ENCODE data around the gene LTBP4. TPM values are rescaled to one million over a fixed set of nuclear protein-coding genes. Genes with fewer than 3 reads are reported as not detected.

LTBP4 gene
- total RNA-seq, 2 experiments from 2014 or later: 42.8 to 75.9 TPM

- DNase-seq: peak; percentile 92
- peak overlapping the region; percentile 72 for H3K4me3 Mint-ChIP-seq
Observed at GRCh38 chr19:40662925-40663694, 61.9 kb downstream of the LTBP4 start.

GRCh38 chr19:40663695-40664692 lies 62.8 kb downstream of the LTBP4 start:
- H3K27ac Mint-ChIP-seq: peak overlapping the region; percentile 49
- ATAC-seq (no peak), DNase-seq (no peak)

More at GRCh38 chr19:40662925-40663694, 61.9 kb downstream of the LTBP4 start:
- no peaks in the 10 kb centered on the region for H3K9me3 Mint-ChIP-seq (ENCODE audit: low read depth)
- CTCF ChIA-PET: interaction anchor here (0.6 to 5.8 kb wide), 37 partner anchors 9 to 1757 kb away, joined by 3 to 67 read pairs (median 4); partner anchors contain the start of genes ACTMAP, COQ8B, EGLN2 and ITPKC
- H3K4me1 Mint-ChIP-seq: peaks cover 22% of the 10 kb centered on the region
- H3K27ac Mint-ChIP-seq: peak overlapping the region; percentile 56
- H3K36me3 Mint-ChIP-seq: peaks cover under 1% of the 10 kb centered on the region
- ATAC-seq: peak; percentile 92
- H3K27me3 Mint-ChIP-seq: no peaks in the 10 kb centered on the region

GRCh38 chr19:40666803-40667438 lies 65.8 kb downstream of the LTBP4 start:
- peaks cover 24% of the 10 kb centered on the region for H3K36me3 Mint-ChIP-seq
- H3K27ac Mint-ChIP-seq: no peak overlapping the region
- CTCF ChIA-PET: no interaction called here
- ATAC-seq: no peak
- DNase-seq: no peak
- H3K4me3 Mint-ChIP-seq: no peak overlapping the region
- H3K9me3 Mint-ChIP-seq (ENCODE audit: low read depth): peaks cover 5% of the 10 kb centered on the region
- peaks cover 22% of the 10 kb centered on the region for H3K4me1 Mint-ChIP-seq
- H3K27me3 Mint-ChIP-seq: no peaks in the 10 kb centered on the region

More at GRCh38 chr19:40663695-40664692, 62.8 kb downstream of the LTBP4 start:
- CTCF ChIA-PET: interaction anchor here (0.6 to 5.8 kb wide), 39 partner anchors 8 to 1756 kb away, joined by 3 to 67 read pairs (median 4); partner anchors contain the start of genes ACTMAP, COQ8B, EGLN2 and ITPKC
- H3K4me3 Mint-ChIP-seq: peak overlapping the region; percentile 72
- H3K36me3 Mint-ChIP-seq: peaks cover 7% of the 10 kb centered on the region
- peaks cover under 1% of the 10 kb centered on the region for H3K9me3 Mint-ChIP-seq (ENCODE audit: low read depth)
- no peaks in the 10 kb centered on the region for H3K27me3 Mint-ChIP-seq
- H3K4me1 Mint-ChIP-seq: peaks cover 22% of the 10 kb centered on the region

DNA sequence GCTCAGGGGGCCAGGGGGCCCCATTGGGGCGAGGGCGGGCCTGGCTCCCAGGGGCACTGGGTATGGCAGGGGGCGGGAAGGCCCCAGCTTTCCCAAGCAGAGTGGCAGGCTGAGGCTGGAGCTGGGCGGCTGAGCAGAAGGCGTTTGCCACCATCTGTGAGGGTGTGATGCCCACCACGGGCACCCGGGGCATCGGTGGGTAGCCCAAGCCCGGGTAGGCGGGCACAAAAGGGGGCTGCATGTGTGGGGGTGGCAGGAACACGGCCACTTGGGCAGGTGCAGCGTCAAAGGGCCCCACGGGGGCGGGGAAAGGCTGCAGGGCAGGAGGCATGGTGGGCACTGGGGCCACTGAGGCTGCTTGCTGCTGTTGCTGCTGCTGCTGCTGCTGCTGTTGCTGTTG lies 66.4 kb downstream of the LTBP4 start:
- H3K27me3 Mint-ChIP-seq: no peaks in the 10 kb centered on the region

DNA sequence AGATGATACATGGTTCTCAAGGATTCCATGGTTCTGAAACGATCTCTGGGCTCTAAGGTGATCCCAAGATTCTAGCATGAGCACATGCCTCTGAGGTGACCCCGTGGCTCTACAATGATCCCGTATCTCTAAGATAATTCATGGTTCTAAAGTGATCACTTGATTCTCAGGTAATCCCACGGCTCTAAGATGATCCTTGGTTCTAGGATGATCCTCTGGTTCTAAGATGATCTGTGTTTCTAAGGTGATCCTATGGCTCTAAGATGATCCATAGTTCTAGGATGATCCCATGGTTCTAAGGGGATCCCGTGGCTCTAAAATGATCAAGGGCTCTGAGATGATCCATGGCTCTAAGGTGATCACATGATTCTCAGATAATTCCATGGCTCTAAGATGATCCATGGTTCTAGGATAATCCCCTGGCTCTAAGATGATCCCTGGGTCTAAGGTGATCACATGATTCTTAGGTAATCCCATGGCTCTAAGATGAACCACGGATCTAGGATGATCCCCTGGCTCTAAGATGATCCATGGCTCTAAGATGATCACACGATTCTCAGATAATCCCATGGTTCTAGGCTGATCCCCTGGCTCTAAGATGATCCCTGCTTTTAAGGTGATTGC lies 67.9 kb downstream of the LTBP4 start:
- Mint-ChIP-seq H3K4me3 (no peak overlapping the region), H3K27me3 (no peaks in the 10 kb centered on the region), H3K27ac (no peak overlapping the region), H3K9me3 (ENCODE audit: low read depth) (peaks cover 5% of the 10 kb centered on the region), H3K36me3 (peaks cover 24% of the 10 kb centered on the region), H3K4me1 (peaks cover 13% of the 10 kb centered on the region)
- DNase-seq (no peak), ATAC-seq (no peak)
- CTCF ChIA-PET: no interaction called here

More for the DNA sequence above, 66.4 kb downstream of the LTBP4 start:
- DNase-seq (no peak), ATAC-seq (no peak)
- Mint-ChIP-seq H3K9me3 (ENCODE audit: low read depth) (peaks cover 5% of the 10 kb centered on the region), H3K36me3 (peaks cover 24% of the 10 kb centered on the region), H3K4me1 (peaks cover 22% of the 10 kb centered on the region), H3K27ac (no peak overlapping the region), H3K4me3 (no peak overlapping the region)
- CTCF ChIA-PET: no interaction called here

DNA sequence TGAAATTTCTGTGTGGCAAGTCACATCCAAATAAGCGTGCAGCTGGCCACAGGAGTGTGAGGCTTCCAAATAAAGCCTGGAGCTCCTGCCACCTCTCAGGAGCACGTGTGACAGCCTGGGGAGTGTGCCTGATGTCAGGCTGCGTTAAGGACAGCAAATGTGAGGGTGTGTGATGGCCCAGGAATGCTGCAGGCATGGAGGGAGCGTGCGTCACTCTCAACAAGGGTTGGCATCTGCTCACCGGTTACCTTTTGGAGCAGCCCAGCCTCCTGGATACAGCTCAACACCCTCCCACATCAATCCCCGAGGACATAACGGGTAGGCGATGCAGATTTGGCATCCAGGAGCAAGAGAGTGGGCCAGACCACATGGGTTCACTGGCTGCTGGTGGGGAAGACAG lies 70.2 kb downstream of the LTBP4 start:
- CTCF ChIA-PET: interaction anchor here (2.2 kb wide), 1 partner anchor 8 kb away, joined by 7 read pairs; no protein-coding TSS in a partner anchor
- Mint-ChIP-seq H3K4me1 (peaks cover 6% of the 10 kb centered on the region), H3K9me3 (ENCODE audit: low read depth) (peaks cover 5% of the 10 kb centered on the region), H3K27ac (no peak overlapping the region), H3K36me3 (peaks cover 24% of the 10 kb centered on the region), H3K4me3 (no peak overlapping the region), H3K27me3 (no peaks in the 10 kb centered on the region)
- DNase-seq (no peak), ATAC-seq (no peak)

- Mint-ChIP-seq H3K27ac (no peak overlapping the region), H3K4me1 (no peaks in the 10 kb centered on the region), H3K36me3 (peaks cover 24% of the 10 kb centered on the region), H3K9me3 (ENCODE audit: low read depth) (peaks cover 5% of the 10 kb centered on the region), H3K4me3 (no peak overlapping the region), H3K27me3 (no peaks in the 10 kb centered on the region)
- CTCF ChIA-PET: interaction anchor here (2.2 kb wide), 1 partner anchor 9 kb away, joined by 7 read pairs; no protein-coding TSS in a partner anchor
- no peak for DNase-seq
- no peak for ATAC-seq
Observed at GRCh38 chr19:40672038-40672437, 70.9 kb downstream of the LTBP4 start.

GRCh38 chr19:40672573-40673299 lies 71.6 kb downstream of the LTBP4 start:
- ATAC-seq: no peak
- Mint-ChIP-seq H3K36me3 (peaks cover 24% of the 10 kb centered on the region), H3K9me3 (ENCODE audit: low read depth) (peaks cover 5% of the 10 kb centered on the region), H3K27ac (no peak overlapping the region), H3K27me3 (no peaks in the 10 kb centered on the region), H3K4me3 (no peak overlapping the region), H3K4me1 (no peaks in the 10 kb centered on the region)
- CTCF ChIA-PET: interaction anchor here (0.6 to 2.2 kb wide), 2 partner anchors 9 to 18 kb away, joined by 3 to 7 read pairs; partner anchors contain the start of gene NUMBL
- no peak for DNase-seq

- ATAC-seq: no peak
- no peaks in the 10 kb centered on the region for H3K4me1 Mint-ChIP-seq
- H3K27me3 Mint-ChIP-seq: no peaks in the 10 kb centered on the region
- no peak overlapping the region for H3K4me3 Mint-ChIP-seq
- H3K36me3 Mint-ChIP-seq: peaks cover 21% of the 10 kb centered on the region
- no peak overlapping the region for H3K27ac Mint-ChIP-seq
- peaks cover 5% of the 10 kb centered on the region for H3K9me3 Mint-ChIP-seq (ENCODE audit: low read depth)
- DNase-seq: no peak
- CTCF ChIA-PET: interaction anchor here (0.6 to 1.0 kb wide), 2 partner anchors 17 to 147 kb away, joined by 3 read pairs; partner anchors contain the start of gene NUMBL
Observed at GRCh38 chr19:40673397-40673796, 72.2 kb downstream of the LTBP4 start.

GRCh38 chr19:40674291-40674690 lies 73.1 kb downstream of the LTBP4 start:
- no peaks in the 10 kb centered on the region for H3K27me3 Mint-ChIP-seq
- H3K27ac Mint-ChIP-seq: no peak overlapping the region
- no peaks in the 10 kb centered on the region for H3K4me1 Mint-ChIP-seq
- DNase-seq (no peak), ATAC-seq (no peak)
- H3K4me3 Mint-ChIP-seq: no peak overlapping the region
- CTCF ChIA-PET: interaction anchor here (1.0 to 1.7 kb wide), 2 partner anchors 11 to 146 kb away, joined by 3 to 4 read pairs; no protein-coding TSS in a partner anchor
- H3K36me3 Mint-ChIP-seq: peaks cover 13% of the 10 kb centered on the region
- peaks cover 2% of the 10 kb centered on the region for H3K9me3 Mint-ChIP-seq (ENCODE audit: low read depth)

DNA sequence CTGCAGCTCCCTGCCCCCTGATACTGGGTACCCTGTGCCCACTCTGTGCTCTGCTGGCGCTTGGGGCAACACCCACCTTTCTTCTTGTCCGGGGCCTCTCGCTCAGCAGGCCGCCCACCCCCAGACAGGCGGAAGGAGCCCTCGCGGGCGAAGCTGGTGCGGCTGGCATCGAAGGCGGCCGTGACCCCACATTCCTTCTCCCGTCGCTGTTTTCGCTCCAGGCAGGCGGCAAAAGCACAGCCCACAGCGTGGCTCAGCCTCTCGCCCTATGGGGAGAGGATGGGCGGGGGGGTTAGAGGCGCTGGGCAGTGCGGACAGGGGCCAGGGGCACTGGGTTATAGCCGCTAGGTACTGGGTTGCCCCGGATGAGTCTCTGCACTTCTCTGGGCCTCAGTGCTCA lies 76.0 kb downstream of the LTBP4 start:
- Mint-ChIP-seq H3K4me3 (no peak overlapping the region), H3K36me3 (peaks cover 2% of the 10 kb centered on the region), H3K27me3 (no peaks in the 10 kb centered on the region), H3K27ac (no peak overlapping the region), H3K4me1 (no peaks in the 10 kb centered on the region), H3K9me3 (ENCODE audit: low read depth) (no peaks in the 10 kb centered on the region)
- CTCF ChIA-PET: no interaction called here
- ATAC-seq (no peak), DNase-seq (no peak)

All from activated CD8-positive, alpha-beta memory T cell treated with anti-CD3 and anti-CD28 coated beads, Interleukin-2, amount 10 ng/mL, durations not matched to agents 7 days and 5 days (primary cell).